Activated CD4-positive, alpha-beta T cell treated with anti-CD3 and anti-CD28 coated beads for 48 hours (primary cell): ENCODE data around the gene ALX3.

Source experiments
- DNase-seq: peaks from one replicate; pipeline ENCODE4 v3.0.0-alpha.2; 2020

ALX3 gene

GRCh38 chr1:110070671-110071242 is at the start of gene ALX3:
TSS of gene ALX3 (minus strand) at chr1:110070672. CDS start at chr1:110070612, 60 bp downstream.
- no peak for DNase-seq

GRCh38 chr1:110119843-110120242 is 49.4 kb upstream of the ALX3 start:
- no peak for DNase-seq

- DNase-seq = peak; percentile 65
Observed at GRCh38 chr1:110118636-110119396, 48.3 kb upstream of the ALX3 start.

- no peak for DNase-seq
Observed at GRCh38 chr1:110114784-110115183, 44.3 kb upstream of the ALX3 start.

GRCh38 chr1:110114173-110114572 is 43.7 kb upstream of the ALX3 start:
- DNase-seq = no peak

- DNase-seq = no peak
Observed at GRCh38 chr1:110113551-110113950, 43.1 kb upstream of the ALX3 start.

- no peak for DNase-seq
Observed at GRCh38 chr1:110112656-110113055, 42.2 kb upstream of the ALX3 start.

- no peak for DNase-seq
Observed at GRCh38 chr1:110112143-110112542, 41.7 kb upstream of the ALX3 start, which contains the start of gene UBL4B. TSS of gene UBL4B (plus strand) at chr1:110112443. CDS start at chr1:110112535, 92 bp downstream.

- DNase-seq = no peak
Observed at GRCh38 chr1:110111081-110111480, 40.6 kb upstream of the ALX3 start.

- no peak for DNase-seq
Observed at GRCh38 chr1:110107867-110108469, 37.5 kb upstream of the ALX3 start.

GRCh38 chr1:110106013-110106941 is 35.8 kb upstream of the ALX3 start:
- DNase-seq = peak; percentile 75

- no peak for DNase-seq
Observed at GRCh38 chr1:110102081-110102480, 31.6 kb upstream of the ALX3 start.

- DNase-seq = no peak
Observed at GRCh38 chr1:110100335-110100734, 29.9 kb upstream of the ALX3 start.

GRCh38 chr1:110098222-110099026 is 28.0 kb upstream of the ALX3 start:
- no peak for DNase-seq

GRCh38 chr1:110097507-110098221 is 27.2 kb upstream of the ALX3 start:
- no peak for DNase-seq

- DNase-seq = no peak
Observed at GRCh38 chr1:110094931-110095654, 24.6 kb upstream of the ALX3 start.

- DNase-seq = no peak
Observed at GRCh38 chr1:110092991-110093390, 22.5 kb upstream of the ALX3 start.

GRCh38 chr1:110091791-110092190 is 21.3 kb upstream of the ALX3 start:
- DNase-seq = no peak

- no peak for DNase-seq
Observed at GRCh38 chr1:110091381-110091780, 20.9 kb upstream of the ALX3 start.

- no peak for DNase-seq
Observed at GRCh38 chr1:110089561-110090275, 19.2 kb upstream of the ALX3 start.
